Heart right ventricle (tissue), 16 donors: ENCODE data around the gene PIEZO1. TPM values are rescaled to one million over a fixed set of nuclear protein-coding genes. Genes with fewer than 3 reads are reported as not detected.

Experiments used
- ATAC-seq, 8 donors: fragments of 200-7000 bp; cut with Tn5 transposase; one replicate each; pipeline ENCODE4 v1.9.1; 2020; ENCODE audit warnings: mild to moderate bottlenecking in 8 of 8, moderate library complexity in 8 of 8, moderate number of reproducible peaks in 1 of 8
- DNase-seq, 2 donors: peaks; one replicate each; pipeline ENCODE4 v3.0.0-alpha.2; 2020
- H3K27ac ChIP-seq, 10 donors: fragments of 200-600 bp; sonication (generic) in 2 of 10; one replicate each; pipeline versions ENCODE4 v1.5.0 to v1.8.0; 2020 to 2022; ENCODE audit warnings: mild to moderate bottlenecking in 3 of 10
- H3K27me3 ChIP-seq, 7 donors: fragments of 200-600 bp; one replicate each; pipeline ENCODE4 v1.8.0; 2021 to 2022; ENCODE audit warnings: mild to moderate bottlenecking in 2 of 7
- H3K36me3 ChIP-seq, 9 donors: fragments of 200-600 bp; sonication (generic) in 1 of 9; one replicate each; pipeline versions ENCODE4 v1.5.0 to v1.8.0; 2020 to 2022; ENCODE audit warnings: mild to moderate bottlenecking in 2 of 9
- H3K4me1 ChIP-seq, 9 donors: fragments of 200-600 bp; sonication (generic) in 1 of 9; one replicate each; pipeline versions ENCODE4 v1.5.0 to v1.8.0; 2020 to 2022; ENCODE audit warnings: mild to moderate bottlenecking in 4 of 9
- H3K4me3 ChIP-seq, 10 donors: fragments of 200-600 bp; sonication (generic) in 2 of 10; one replicate each; pipeline versions ENCODE4 v1.5.0 to v1.8.0; 2020 to 2022; ENCODE audit warnings: mild to moderate bottlenecking in 7 of 10, moderate library complexity in 2 of 10
- H3K9me3 ChIP-seq, 11 donors: fragments of 200-600 bp in 10 of 11; sonication (generic) in 2 of 11; one replicate each; pipeline versions ENCODE4 v1.5.0 to v1.8.0; 2013 to 2022; ENCODE audit warnings: mild to moderate bottlenecking in 2 of 11, control low read depth in 1 of 11, moderate library complexity in 1 of 11
- CTCF ChIP-seq, 9 donors: fragments of 200-600 bp; sonication (generic) in 2 of 9; IDR thresholded peaks; one replicate each; pipeline versions ENCODE4 v1.5.0 to v1.8.0; 2021 to 2022; ENCODE audit warnings: antibody characterized with exemption in 9 of 9, mild to moderate bottlenecking in 5 of 9, moderate library complexity in 1 of 9
- WGBS, 2 donors: extraction: QIAGEN DNeasy Blood & Tissue Kit; methylation state at CpG; one replicate each; pipeline ENCODE4 v1.1.7; 2013; ENCODE audit warnings: inconsistent platforms in 1 of 2; 5-methylcytosine and 5-hydroxymethylcytosine counted together
- intact Hi-C, 10 donors: fragments of 100-400 bp; cut with DNase I; formaldehyde crosslinking; loops; one replicate each; pipeline versions ENCODE4 v1.11.1 to v1.14.2; 2022
- polyA plus RNA-seq, 2 donors: library from polyadenylated mRNA; stranded (reverse); fragments of 200-250 nt; gene quantifications; one replicate each; pipeline ENCODE4 v1.2.3, GENCODE V29; 2013
- total RNA-seq, 10 donors: library from RNA; stranded (reverse); fragmentation: NEBNext Ultra II Directional in 3 of 10; extraction: Animal tissue kit (Norgen Biotek cat#: 25700) in 3 of 10; gene quantifications; one replicate each; pipeline versions ENCODE4 v1.2.1 to v1.2.4, GENCODE V29; 2021 to 2023
- donor health status: Arrhythmogenic right ventricular cardiomyopathy.
- donor health status: ischemic (EF 13 %, LVEDD 7.1; RV severe dilation, severe dysfunction).
- donor health status: healthy with polysubstance abuse.
- donor health status: DM: no; HTN: yes; CAD: no.
- donor health status: DM: no; HTN: no; CAD: no.
- donor health status: ischemic (EF 25% LVEDD 6.9; RV normal size, moderate dysfunction).
- donor health status: ischemic (EF 25% LVEDD 5.7; RV mildly dilated, moderate dysfunction).
- donor health status: healthy.
- donor health status: DM: yes; HTN: yes; CAD: no.
- donor health status: Ischemic cardiomyopathy.
- donor health status: ischemic (EF 35%, LVEDD 5.7; RV mildly dilated, moderate dysfunction).
- donor health status: nonischemic (EF 11% LVEDD 7.7; RV severe dilation, severe dysfunction).
- donor health status: DM: yes; HTN: yes; CAD: no.
- donor health status: PGD.
- donor health status: ischemic (EF 29% LVEDD 5.4; RV normal size, mild dysfunction).
- donor health status: nonischemic (EF 23%, LVEDD 6.1; RV moderate dilation, normal function).

Gene PIEZO1
- total and polyA plus RNA-seq, 12 donors = 12.3 to 78.2 (median 18.0) TPM

GRCh38 chr16:88784856-88785105 is 239 bp downstream of the PIEZO1 start:
- H3K27me3 ChIP-seq = peaks cover 0 to 5% (median 0%) of the 10 kb centered on the region in 7 donors
- WGBS, 2 donors = 0 to 1% methylated on average over 31 to 32 of the region's 32 CpGs
- peaks cover 12 to 51% (median 41%) of the 10 kb centered on the region in 9 donors for H3K4me1 ChIP-seq
- H3K36me3 ChIP-seq = no peaks in the 10 kb centered on the region
- DNase-seq = no peak
- no peak for TF ChIP-seq CTCF (IDR thresholded peaks at IDR 0.05)
- ATAC-seq = peak in 5 of 8 donors; percentile 3 to 50 (median 19)
- intact Hi-C loops = loop anchor here (1.0 to 5.0 kb wide), 8 partner anchors 13 to 48 kb away; no protein-coding TSS in a partner anchor
- H3K4me3 ChIP-seq = peak overlapping the region; percentile 28 to 83 (median 71)
- H3K9me3 ChIP-seq = no peaks in the 10 kb centered on the region
- peak overlapping the region; percentile 74 to 99 (median 90) for H3K27ac ChIP-seq

- ATAC-seq (peak; percentile 46 to 80 (median 68)), DNase-seq (peak; percentile 72 to 79)
- peak; percentile 36 to 70 (median 59) for TF ChIP-seq CTCF (IDR thresholded peaks at IDR 0.05)
- intact Hi-C loops = loop anchor here in 7 of 10 donors (1.0 to 5.0 kb wide), 5 partner anchors 13 to 47 kb away; no protein-coding TSS in a partner anchor
- Histone ChIP-seq H3K9me3 (no peaks in the 10 kb centered on the region), H3K4me1 (peaks cover 12 to 56% (median 46%) of the 10 kb centered on the region in 9 donors), H3K27ac (peak overlapping the region; percentile 74 to 99 (median 90)), H3K4me3 (peak overlapping the region; percentile 28 to 83 (median 71)), H3K36me3 (no peaks in the 10 kb centered on the region), H3K27me3 (peaks cover 0 to 4% (median 0%) of the 10 kb centered on the region in 7 donors)
- 5 to 6% methylated on average over 67 to 74 of the region's 74 CpGs for WGBS, 2 donors
Measured at GRCh38 chr16:88784074-88784855, 755 bp downstream of the PIEZO1 start.

GRCh38 chr16:88783391-88784073 is 1.5 kb downstream of the PIEZO1 start:
- Histone ChIP-seq H3K4me3 (peak overlapping the region; percentile 28 to 83 (median 71)), H3K36me3 (no peaks in the 10 kb centered on the region), H3K4me1 (peaks cover 12 to 62% (median 52%) of the 10 kb centered on the region in 9 donors), H3K27me3 (peaks cover 0 to 5% (median 0%) of the 10 kb centered on the region in 7 donors), H3K9me3 (no peaks in the 10 kb centered on the region), H3K27ac (peak overlapping the region; percentile 74 to 99 (median 90))
- 52 to 65% methylated on average over 27 of the region's 27 CpGs for WGBS, 2 donors
- DNase-seq (peak in 1 of 2 donors; percentile 18), ATAC-seq (peak in 7 of 8 donors; percentile 10 to 56 (median 28))
- intact Hi-C loops = loop anchor here in 7 of 10 donors (1.0 to 5.0 kb wide), 6 partner anchors 12 to 47 kb away; no protein-coding TSS in a partner anchor
- no peak for TF ChIP-seq CTCF (IDR thresholded peaks at IDR 0.05)
